GM20431 (cell line): ENCODE results near the gene ATG4A.

Experiments used
- in situ Hi-C: fragments of 300-500 bp; cut with MseI, MboI; formaldehyde crosslinking; loops from one replicate; pipeline ENCODE4 v1.15.0; 2020; ENCODE audit warnings: low sequenced_read_pairs; ENCODE audit not compliant: unreplicated experiment

Gene ATG4A

DNA sequence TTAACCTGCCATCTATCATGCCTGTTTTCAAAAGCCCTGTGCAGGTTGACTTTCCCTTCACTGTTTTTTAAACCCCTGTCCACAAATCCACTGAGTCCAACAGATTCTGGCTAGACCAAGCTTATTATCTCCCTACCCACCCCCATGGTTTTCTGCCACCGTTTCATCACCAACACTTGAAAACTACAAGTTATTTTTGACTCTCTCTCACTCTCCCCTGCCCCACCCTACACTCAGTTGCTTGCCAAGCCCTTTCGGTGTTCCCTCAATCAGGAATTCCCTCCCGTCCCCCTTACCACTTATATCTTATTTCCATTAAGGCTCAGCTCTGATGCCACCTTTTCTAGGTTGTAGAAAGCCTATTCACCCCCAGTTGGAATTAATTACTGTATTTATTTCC lies 29.7 kb downstream of the ATG4A start:
- in situ Hi-C loops, result no loop called here

DNA sequence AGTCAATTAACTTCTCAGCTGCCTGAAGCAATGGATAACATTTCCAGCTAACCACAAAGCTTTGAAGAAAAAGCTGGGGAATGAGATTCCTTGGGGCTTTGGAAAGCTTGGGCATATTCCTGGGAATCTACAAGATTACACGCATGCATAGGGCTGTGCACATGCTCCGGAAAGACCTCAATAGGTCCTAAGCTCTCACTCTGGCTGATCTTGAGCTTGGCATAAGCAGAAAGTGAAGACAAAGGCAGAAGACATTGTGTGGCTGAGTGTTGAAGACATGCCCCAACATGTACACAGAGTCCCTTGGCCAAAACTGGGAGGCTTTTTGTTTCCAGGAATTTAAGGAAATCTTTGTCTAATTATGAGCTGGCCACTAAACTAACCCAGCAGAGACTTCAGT lies 31.2 kb downstream of the ATG4A start:
- in situ Hi-C loops, result no loop called here

DNA sequence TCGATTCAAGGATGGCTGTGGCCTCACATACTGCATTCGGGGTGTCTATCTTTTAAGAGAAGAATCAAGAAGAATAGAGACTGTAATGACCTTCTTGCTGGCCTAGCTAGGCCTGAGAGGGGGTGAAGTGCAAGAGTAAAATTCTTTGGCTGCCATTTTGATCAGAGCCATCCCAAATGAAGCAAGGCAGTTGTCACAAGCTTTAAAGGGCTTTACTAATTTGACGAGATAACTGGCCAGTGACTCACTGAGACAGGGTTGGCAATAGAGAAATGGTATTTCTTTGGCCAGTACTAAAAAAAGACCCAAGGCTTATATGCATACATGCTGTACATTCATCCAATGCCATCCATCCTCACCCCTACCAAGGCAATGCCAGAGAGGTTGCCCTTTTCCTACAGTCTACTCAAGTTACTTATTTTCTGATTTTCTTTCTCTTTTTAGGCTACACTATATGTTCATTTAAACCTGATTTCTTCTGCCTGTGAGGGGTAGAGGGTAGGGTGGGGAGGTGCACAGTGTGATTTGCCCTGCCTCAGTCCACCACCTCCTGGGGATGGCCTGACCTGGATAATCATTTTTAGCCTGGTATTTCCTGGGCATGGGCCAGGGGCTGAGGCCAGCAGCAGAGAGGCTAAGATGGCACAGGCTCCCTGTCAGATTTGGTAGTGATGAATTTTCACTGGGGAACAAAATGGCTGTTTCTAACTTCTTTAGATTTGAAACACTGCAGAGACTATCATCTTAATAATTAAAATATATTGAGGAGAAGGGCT lies 32.2 kb downstream of the ATG4A start:
- in situ Hi-C loops, result no loop called here

DNA sequence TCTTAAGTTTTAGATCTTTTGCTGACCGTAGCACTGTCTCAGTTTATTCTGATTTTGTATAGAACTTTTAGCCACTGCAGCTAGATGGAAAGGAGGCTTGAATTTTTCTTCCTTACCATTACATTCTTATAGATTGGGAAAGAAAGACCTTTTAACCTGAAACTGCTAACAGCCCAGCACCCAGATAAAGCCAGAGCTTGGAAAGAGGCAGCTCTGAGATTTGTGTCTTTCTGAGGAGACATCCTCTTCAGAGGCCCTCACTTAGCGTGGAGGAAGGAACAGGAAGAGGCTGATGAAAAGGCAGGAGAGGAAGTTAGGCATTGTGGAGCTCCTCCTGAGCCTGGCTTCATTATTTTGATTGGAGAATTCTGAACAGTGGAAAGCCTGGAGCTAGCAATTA lies 35.1 kb downstream of the ATG4A start:
- in situ Hi-C loops, result no loop called here

DNA sequence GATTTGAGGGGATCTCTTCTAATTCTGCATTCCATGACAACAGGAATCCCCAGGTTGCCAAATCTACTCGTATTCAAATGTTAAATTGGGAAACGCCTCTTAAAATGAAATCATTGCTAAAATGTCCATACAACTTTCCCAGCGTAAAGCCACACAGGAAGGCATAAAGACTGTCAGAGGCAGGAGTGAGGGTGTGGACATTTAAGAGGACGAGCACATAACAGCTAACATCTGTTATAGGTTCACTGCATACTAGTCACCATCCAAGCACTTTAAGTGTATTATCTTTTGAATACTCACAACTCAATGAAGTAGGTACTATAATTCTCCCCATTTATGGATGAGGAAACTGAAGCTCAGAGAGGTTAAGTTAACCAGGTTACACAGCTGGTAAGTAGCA lies 35.6 kb downstream of the ATG4A start:
- in situ Hi-C loops, result no loop called here

DNA sequence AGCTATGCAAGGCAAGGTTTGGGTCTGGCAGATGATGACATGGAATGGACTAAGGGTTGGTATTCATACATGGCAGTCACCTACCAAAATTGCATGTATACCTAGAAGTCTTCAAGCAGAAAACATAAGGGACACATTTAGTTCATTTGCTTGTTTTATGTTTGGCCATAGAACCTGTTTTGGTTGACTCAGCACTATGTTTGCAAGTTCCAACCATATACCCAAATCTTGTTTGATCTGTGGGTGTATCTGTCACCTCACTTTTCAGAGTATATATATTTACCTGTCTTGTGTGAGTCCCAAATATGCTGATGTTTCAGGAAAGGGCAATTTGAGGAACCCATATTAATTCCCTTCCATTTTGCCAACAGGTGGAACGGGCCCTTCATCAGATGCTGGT lies 39.3 kb downstream of the ATG4A start:
- in situ Hi-C loops, result no loop called here

DNA sequence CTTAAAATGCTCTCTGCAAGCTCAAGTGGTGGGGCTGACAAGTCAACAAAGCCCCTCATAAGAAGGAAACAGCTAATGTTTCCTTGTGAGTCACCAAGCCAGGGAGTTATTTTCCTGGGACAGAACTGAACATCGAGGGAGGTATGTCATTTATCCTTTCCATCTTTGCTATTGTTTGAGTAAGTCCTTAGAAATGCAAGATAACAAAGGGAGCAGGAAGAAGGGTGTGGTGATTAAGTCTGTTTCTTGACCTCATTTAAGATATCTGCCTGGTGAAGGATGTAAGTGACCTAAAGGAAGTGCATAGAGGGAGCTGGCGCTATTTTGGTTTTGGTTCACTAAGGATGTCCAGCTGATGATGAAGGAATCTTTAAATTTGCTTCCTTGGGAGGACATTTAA lies 39.9 kb downstream of the ATG4A start:
- in situ Hi-C loops, result no loop called here

DNA sequence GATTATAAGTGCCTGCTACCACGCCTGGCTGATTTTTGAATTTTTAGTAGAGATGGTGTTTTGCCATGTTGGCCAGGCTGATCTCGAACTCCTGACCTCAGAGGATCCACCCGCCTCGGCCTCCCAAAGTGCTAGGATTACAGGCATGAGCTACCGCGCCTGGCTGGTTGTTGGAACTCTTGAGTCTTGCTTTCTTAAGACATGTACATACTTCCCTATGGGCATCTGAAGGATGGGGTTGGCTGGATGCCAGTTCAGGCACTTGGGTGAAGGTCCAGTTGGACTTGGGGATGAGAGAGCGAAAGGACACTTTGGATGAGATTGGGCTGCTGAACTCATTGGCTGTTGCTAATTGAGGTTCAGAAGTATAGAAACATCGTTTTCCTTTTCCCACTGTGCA lies 40.5 kb downstream of the ATG4A start:
- in situ Hi-C loops, result no loop called here

DNA sequence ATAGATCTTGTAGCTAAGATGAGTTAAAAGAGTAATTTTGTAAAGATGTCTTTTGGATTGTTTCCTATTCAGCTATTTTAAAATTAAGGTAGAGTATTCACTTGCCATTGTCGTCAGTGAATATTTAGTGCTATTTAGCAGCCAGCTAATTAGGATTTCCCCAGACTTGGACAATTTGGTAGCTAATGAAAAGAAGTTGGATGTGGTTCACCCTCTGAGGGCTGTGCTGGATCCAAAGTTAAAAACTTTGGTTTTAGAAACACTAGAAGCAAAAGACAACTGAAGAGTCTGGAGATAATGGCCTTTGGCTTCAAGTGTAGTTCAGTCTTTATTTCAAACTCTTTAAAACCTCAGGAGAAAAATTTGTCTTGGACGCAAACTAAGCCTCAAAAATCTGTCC lies 41.3 kb downstream of the ATG4A start:
- in situ Hi-C loops, result no loop called here

DNA sequence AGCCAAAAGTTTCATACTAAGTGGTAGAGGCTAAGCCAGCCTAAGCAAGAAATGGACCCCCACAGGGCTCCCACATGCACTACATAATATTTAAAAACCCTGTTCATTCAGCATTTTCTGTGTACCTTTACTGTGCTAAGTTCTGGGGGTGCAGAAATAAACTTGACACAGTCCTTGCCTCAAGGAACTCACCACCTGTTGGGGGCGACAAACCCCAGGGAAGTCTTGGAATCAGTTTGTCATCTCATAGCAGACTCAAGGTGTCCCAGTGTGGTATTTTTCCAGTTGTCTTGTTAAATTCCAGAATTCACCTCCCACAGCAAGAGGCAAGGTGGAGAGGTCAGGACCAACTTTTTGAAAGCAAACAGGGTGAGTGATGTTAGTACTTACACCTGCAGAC lies 43.1 kb downstream of the ATG4A start:
- in situ Hi-C loops, result no loop called here

DNA sequence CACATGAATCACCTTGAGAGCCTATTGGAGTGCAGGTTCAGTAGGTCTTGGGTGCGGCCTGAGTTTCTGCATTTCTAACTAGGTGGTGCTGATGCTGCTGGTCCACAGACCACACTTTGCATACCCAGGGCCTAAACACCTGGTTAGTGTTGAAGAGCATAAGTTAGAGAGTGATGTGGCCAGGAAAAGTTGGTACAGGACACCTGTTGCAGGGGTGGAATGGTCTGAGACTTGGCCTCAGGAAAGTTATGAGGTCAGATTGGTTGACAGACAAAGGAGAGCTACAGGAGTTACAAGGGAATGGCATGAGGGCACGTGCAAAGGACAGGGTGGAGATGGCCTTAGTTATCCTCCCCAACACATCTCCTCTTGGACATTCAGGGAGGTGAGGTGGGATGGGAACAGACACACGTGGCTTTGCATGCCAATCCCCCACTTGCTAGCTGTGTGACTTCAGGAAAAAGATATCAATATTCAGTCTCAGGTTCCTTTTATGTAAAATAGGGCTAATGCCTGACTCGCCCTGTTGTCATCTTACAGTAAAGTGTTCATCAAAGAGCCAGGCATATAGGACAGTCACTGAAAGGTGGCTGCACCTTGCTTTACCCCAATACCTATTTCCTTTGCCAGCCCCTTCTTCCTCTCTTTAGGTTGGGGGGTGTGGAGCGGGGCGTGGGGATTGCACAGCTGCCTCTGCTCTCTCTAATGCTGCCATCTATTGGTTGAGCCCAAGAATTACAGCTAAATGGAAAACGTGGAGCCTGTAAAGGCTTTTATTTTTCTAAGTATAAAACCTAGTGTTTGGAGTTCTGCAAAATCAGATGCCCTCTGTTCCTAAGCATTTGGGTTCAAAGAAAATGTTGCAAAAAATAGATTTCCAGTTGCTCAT lies 47.5 kb downstream of the ATG4A start:
- in situ Hi-C loops, result no loop called here

DNA sequence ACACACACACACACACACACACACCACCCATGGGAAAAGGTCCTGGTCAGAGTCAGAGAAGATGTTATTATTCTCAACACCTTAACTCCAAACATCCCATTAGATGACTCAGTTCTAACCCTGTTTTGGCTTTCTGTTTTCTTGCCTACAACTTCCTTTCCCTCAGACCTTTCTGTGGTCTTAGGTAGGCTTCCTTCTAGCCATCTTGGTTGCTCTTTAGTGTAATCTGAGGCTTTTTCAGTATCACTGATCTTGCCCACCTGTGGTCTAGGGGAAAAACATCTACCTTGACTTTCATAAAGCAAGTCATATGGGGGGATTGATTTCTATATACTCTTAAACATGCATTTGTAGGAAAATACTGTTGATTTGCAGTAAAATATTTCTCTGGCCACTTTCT lies 56.9 kb downstream of the ATG4A start:
- in situ Hi-C loops, result no loop called here

DNA sequence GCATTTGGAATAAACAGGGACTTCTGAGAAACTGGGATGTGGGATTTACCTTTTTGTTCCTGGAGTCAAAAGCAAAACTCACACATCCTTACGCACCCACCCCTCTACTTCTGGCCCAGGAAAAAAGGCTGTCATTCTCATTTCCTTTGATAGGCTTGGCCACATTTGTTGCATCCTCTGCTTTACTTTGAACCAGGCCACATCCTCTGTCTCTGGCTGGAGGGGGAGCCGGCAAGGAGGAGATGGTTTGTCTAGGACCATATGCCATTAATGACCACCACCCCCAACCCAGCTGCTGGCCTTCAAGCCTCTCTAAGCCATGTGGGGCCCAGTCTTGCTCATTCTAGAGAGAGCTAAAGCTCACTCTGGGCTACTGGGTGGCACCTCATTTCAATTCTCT lies 64.5 kb downstream of the ATG4A start:
- in situ Hi-C loops, result no loop called here

DNA sequence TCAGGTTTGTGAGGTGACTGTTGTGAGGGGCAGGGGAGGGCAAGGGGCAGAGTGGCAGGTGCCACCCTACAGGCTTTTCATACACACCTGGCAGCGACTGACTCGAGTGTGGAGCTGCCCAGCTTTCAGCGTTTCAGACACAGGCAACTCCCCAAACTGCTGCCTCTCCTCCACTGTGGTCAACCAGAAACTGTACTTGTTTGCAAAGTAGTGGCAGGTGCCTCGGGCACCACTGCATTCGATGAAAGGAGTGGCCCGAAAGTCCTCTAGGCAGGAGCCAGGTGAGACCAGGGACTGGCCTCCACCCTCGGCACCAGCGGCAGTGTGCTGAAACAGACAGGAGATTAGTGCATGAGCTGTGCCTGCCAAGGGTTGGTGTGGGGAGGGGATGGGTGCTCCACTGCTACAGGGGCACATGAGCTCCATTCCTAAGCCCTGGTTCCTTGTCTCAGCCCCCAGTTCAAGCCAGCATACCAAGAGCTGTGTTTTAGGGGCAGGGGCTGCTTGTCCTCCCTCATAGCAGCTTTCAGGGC lies 65.4 kb downstream of the ATG4A start:
- in situ Hi-C loops, result no loop called here

DNA sequence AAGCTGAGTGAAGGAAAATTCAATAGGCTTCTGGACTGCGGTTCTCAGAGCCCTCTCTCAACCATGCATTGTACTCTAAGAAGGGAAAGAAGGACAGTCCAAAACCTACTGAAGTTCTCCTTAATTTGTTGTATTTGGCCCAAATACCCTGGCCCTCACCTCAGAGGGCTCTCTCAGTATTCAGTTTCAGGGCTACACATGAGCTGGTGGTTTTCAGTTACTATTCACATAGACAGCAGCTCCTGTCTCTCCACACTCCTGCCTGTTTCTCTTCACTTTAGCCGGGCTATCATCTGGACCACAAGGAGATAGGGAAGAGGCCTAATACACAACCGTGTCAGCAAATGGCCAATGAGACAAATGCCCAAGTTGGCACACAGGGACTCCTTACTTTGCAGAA lies 66.0 kb downstream of the ATG4A start:
- in situ Hi-C loops, result no loop called here

DNA sequence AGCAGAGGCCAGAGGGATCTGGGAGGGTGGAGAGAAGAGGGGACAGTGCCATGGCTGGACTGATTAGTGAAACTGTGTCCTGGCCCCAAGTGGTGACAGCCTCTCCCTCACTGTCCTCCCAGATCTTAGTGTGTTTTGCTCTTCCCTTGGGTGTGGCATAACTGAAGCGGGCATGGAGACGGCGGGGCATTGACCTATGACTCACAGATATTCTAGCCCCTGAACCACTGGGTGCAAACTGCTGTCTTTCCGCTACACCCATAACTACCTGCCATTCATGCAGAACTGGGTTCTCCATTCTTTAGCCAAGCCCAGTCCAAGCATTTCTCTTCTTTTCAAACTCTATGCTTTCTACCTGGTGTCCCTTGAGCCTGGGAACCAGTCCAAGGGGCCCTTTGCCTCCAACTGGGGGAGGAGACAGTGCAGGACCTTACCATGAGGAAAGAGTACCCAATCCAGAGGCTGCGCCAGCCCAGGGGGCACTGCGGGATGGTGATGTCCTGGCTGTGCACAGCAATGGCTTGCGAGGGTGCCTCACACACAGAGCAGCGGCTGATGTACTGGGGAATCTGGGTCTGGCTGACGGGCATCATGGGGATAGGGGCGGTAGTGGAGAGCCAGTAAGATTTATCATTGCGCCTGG lies 67.6 kb downstream of the ATG4A start:
- in situ Hi-C loops, result no loop called here

DNA sequence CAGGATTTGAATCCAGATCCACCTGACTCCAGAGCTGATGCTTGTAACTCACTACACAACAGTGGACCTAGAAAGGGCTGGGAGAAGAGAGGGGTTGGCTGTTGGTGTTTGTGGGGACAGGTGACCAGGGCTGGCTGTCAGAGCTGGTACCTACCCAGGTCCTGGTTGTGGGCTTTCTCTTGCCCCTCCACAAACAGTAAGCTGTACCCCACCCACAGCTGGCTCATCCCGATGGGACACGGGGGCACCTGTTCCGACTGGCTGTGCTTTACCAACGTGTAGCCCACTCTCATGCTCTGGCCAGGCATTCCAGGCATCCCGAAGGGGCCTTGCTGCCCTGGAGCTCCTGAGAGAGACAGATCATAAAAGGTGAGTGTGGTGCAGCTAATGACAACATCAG lies 68.7 kb downstream of the ATG4A start:
- in situ Hi-C loops, result no loop called here

DNA sequence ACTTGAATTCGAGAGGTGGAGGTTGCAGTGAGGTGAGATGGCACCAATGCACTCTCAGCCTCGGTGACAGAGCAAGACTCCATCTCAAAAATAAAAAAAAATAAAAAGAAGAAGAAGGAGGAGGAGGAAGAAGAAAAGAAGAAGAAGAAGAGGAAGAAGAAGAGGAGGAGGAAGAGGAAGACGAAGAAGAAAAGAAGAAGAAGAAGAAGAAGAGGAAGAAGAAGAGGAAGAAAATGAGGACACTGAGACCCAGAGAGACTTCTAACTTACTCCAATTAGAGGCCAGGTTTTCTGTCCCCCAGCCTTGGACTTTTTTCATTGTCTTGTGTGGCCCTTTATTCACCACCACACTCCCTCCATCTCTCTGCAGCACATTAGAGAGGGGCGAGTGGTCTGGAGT lies 70.7 kb downstream of the ATG4A start:
- in situ Hi-C loops, result no loop called here

DNA sequence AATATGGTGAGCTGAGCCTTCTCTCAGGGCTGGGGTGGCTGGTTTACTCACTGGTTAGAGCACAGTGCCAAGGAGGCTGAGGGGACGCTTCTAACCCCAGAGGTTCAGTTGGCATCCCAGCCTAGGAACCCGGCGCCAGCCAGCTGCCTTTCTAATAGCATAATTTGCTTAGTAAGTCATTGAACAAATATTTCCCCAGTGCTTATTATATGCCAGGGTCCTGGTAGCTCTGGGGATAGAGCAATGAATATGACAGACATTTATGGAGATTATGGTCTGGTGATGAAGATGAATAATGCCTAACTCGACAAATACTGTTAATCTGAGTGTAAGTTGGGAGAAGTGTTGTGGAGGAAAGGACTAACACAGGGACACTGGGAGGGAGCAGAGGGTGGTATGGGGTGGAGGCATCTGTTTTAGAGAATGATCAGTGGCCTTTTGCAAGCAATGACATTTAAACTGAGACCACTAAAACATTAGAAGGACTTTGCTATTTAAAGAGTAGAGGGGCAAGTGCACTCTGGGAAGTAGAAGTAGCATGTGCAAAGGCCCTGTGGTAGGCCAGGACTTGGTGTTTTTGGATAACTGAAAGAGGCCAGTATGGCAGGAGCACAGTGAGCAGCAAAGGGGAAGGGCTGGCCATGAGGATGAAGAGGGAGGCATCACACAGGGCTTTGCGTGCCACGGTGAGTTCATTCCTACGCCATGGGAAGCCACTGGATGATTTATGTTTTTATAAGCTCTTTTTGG lies 71.9 kb downstream of the ATG4A start:
- in situ Hi-C loops, result no loop called here
